ENCODE measurements around the gene ZNF740. TPM values are rescaled to one million over a fixed set of nuclear protein-coding genes. Genes with fewer than 3 reads are reported as not detected.

The ZNF740 gene, protein sequence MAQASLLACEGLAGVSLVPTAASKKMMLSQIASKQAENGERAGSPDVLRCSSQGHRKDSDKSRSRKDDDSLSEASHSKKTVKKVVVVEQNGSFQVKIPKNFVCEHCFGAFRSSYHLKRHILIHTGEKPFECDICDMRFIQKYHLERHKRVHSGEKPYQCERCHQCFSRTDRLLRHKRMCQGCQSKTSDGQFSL
- total RNA-seq (10 to 100 TPM; 15.7 to 22.8 (median 19.8) TPM), polyA plus RNA-seq (1 to 10 TPM; 3.3 to 8.8 (median 4.7) TPM)
- long read RNA-seq, donor 1, full-length matches to known transcripts: 1 of 2 reads
- long read RNA-seq, donor 1, partial matches to known transcripts: 0 of 2 reads
- long read RNA-seq, donor 1, other reads (novel, unspliced or antisense): 1 of 2 reads
- long read RNA-seq, donor 2, full-length matches to known transcripts: 3 of 8 reads
- long read RNA-seq, donor 2, partial matches to known transcripts: 0 of 8 reads
- long read RNA-seq, donor 2, other reads (novel, unspliced or antisense): 5 of 8 reads

DNA sequence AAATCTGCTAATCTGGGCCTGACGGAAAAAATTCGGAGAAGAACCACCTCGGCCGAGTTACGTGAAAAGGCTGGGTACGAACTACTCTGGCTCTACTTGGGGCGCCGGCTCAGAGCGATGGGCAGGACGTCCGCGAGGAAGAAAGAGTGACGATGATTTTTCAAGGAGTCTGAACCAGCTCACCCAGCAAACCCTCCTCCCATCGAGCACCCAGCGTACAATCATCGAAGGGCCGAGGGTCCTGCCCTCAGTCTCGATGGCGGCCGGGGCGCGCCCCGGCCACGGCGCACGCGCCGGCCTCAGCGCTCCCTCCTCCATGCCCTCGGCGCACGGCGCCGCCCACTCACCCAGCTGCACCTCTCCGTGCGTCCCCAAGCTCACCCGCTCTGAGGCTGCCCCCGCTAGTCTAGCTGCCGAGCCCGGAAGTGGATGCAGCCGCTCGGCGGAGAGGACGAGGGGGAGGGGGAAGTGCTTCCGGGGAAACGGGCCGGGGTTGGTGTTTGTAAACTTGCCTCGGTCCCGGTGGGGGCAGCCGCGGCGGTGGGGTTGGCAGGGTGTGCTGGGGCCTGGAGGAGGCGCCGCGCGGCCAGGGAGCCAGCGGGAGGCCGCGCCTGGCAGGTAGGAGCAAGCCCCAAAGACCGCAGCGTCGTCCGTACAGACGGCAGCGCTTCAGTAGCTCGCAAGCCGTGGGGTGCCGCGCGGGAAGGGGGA is at the start of gene ZNF740, which contains the start of gene CSAD:
TSS of gene ZNF740 (plus strand) at position 503 of the 711 bp plus-strand sequence. CDS start 1,262 bp downstream, outside the sequence.
TSS of gene CSAD (minus strand) at position 706 of the 711 bp plus-strand sequence. CDS start 7,455 bp downstream, outside the sequence.
- peak; percentile 96 to 99 (median 98) for ATAC-seq
- intact Hi-C loops (cut with DNase I): loop anchor here in 1 of 2 donors (1.0 kb wide), 1 partner anchor 9 kb away; no protein-coding TSS in a partner anchor

DNA sequence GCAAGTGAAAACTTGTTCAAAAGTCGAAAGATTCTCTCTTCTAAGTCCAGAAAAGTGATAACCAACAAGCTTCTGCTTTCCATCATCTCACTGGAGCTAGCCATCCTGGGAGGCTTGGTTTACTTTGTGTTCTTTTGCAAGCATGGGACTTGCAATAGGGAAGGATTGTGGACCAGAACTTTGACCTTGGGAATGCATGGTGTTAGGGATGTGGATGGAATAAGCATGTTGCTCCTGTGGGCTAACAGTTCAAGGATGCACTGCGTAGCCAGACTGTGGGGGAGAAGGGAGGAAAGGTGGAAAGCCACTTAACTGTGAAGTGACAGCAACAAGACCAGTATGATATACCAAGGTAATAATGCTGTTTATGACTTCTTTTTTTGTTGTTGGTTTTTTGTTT is 48.7 kb upstream of the ZNF740 start:
- H3K36me3 ChIP-seq (ENCODE audit: insufficient read depth in 1 of 2, low read depth in 1 of 2): no peaks in the 10 kb centered on the region
- no peak overlapping the region for H3K4me3 ChIP-seq
- TF ChIP-seq, protein P1, sequence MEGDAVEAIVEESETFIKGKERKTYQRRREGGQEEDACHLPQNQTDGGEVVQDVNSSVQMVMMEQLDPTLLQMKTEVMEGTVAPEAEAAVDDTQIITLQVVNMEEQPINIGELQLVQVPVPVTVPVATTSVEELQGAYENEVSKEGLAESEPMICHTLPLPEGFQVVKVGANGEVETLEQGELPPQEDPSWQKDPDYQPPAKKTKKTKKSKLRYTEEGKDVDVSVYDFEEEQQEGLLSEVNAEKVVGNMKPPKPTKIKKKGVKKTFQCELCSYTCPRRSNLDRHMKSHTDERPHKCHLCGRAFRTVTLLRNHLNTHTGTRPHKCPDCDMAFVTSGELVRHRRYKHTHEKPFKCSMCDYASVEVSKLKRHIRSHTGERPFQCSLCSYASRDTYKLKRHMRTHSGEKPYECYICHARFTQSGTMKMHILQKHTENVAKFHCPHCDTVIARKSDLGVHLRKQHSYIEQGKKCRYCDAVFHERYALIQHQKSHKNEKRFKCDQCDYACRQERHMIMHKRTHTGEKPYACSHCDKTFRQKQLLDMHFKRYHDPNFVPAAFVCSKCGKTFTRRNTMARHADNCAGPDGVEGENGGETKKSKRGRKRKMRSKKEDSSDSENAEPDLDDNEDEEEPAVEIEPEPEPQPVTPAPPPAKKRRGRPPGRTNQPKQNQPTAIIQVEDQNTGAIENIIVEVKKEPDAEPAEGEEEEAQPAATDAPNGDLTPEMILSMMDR (IDR thresholded peaks at IDR 0.05): no peak
- intact Hi-C loops (cut with DNase I): no loop called here
- no peak overlapping the region for H3K27ac ChIP-seq
- no peaks in the 10 kb centered on the region for H3K4me1 ChIP-seq
- WGBS, 3 donors: 87 to 93% (median 91%) methylated on average over 2 of the region's 2 CpGs
- H3K9me3 ChIP-seq: peaks cover 2% of the 10 kb centered on the region
- H3K27me3 ChIP-seq (ENCODE audit: insufficient read depth in 3 of 3, low read length in 2 of 3): no peaks in the 10 kb centered on the region
- ATAC-seq (no peak), DNase-seq (no peak)

More for the DNA sequence above, at the start of gene ZNF740, which contains the start of gene CSAD:
- TF ChIP-seq, protein P1 (IDR thresholded peaks at IDR 0.05): no peak
- 0% methylated on average over 44 to 70 of the region's 70 CpGs for WGBS, 3 donors
- peak; percentile 98 to 99 for DNase-seq
- peak within 1 kb of the TSS; percentile 92 for H3K27ac ChIP-seq
- H3K36me3 ChIP-seq (ENCODE audit: insufficient read depth in 1 of 2, low read depth in 1 of 2): peaks cover 0 to 37% of the 10 kb centered on the region in 2 donors
- H3K4me3 ChIP-seq: peak within 1 kb of the TSS; percentile 77
- no peaks in the 10 kb centered on the region for H3K27me3 ChIP-seq (ENCODE audit: insufficient read depth in 3 of 3, low read length in 2 of 3)
- peaks cover 41% of the 10 kb centered on the region for H3K4me1 ChIP-seq
- H3K9me3 ChIP-seq: no peaks in the 10 kb centered on the region

DNA sequence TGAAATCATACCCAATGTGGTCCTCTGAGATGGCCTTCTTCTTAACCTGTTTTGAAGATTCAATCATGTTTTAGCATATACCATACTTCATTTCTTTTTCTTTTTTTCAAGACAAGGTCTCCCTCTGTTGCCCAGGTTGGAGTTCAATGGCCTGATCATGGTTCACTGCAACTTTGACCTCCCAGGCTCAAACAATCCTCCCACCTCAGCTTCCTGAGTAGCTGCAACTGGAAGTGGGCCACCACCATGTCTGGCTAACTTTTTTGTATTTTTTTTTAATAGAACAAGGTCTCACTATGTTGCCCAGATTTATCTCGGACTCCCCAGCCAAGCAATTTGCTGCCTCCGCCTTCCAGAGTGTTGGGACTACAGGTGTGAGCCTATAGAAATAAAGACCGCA is 46.8 kb upstream of the ZNF740 start:
- TF ChIP-seq, protein P1 (IDR thresholded peaks at IDR 0.05): no peak
- no peak for ATAC-seq
- no peak for DNase-seq
- Histone ChIP-seq H3K27ac (no peak overlapping the region), H3K9me3 (peaks cover 6% of the 10 kb centered on the region), H3K4me1 (no peaks in the 10 kb centered on the region), H3K4me3 (no peak overlapping the region), H3K27me3 (ENCODE audit: insufficient read depth in 3 of 3, low read length in 2 of 3) (no peaks in the 10 kb centered on the region), H3K36me3 (ENCODE audit: insufficient read depth in 1 of 2, low read depth in 1 of 2) (no peaks in the 10 kb centered on the region)
- intact Hi-C loops (cut with DNase I): no loop called here
- WGBS, 3 donors: 91 to 94% (median 93%) methylated on average over 3 of the region's 3 CpGs

DNA sequence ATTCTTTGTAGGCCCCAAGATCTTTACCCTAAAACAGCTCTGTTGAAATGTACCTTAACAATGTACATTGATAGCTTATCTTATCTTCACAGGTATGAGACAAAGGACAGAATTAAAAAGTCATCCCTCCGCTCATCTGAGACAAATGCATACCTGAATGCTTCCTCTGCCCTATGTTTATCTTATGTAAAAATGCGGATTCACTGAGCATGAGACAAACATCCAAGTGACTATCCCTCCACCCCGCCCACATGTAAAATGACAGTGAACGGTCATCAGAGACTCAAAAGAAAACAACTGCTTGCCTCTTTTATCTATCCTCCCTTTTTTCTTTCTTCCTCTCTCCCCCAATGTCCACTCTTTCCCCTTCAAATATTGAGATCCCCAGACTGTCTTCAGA is 37.2 kb upstream of the ZNF740 start:
- Histone ChIP-seq H3K9me3 (no peaks in the 10 kb centered on the region), H3K27ac (no peak overlapping the region), H3K27me3 (ENCODE audit: insufficient read depth in 3 of 3, low read length in 2 of 3) (no peaks in the 10 kb centered on the region), H3K4me1 (no peaks in the 10 kb centered on the region), H3K4me3 (no peak overlapping the region), H3K36me3 (ENCODE audit: insufficient read depth in 1 of 2, low read depth in 1 of 2) (no peaks in the 10 kb centered on the region)
- intact Hi-C loops (cut with DNase I): no loop called here
- no peak for ATAC-seq
- TF ChIP-seq, protein P1 (IDR thresholded peaks at IDR 0.05): no peak
- no peak for DNase-seq
- 81 to 91% (median 87%) methylated on average over 4 of the region's 4 CpGs for WGBS, 3 donors
